SK-N-DZ (cell line): ENCODE results near the gene UPF3A.
A peak's percentile ranks its signal among the peaks of the same experiment; 100 is the strongest.
"Not testable (repeated sequence)": the region's sequence is repeated elsewhere in the genome, so short reads cannot be mapped to it uniquely, and the experiment has no call there.

ENCODE experiments used
- DNase-seq: peaks from one replicate; pipeline ENCODE4 v3.0.0-alpha.2; 2015; ENCODE audit warnings: low spot score

The UPF3A gene

GRCh38 chr13:114264313-114264712 is 17.1 kb upstream of the UPF3A start:
- not testable (repeated sequence) for DNase-seq

DNA sequence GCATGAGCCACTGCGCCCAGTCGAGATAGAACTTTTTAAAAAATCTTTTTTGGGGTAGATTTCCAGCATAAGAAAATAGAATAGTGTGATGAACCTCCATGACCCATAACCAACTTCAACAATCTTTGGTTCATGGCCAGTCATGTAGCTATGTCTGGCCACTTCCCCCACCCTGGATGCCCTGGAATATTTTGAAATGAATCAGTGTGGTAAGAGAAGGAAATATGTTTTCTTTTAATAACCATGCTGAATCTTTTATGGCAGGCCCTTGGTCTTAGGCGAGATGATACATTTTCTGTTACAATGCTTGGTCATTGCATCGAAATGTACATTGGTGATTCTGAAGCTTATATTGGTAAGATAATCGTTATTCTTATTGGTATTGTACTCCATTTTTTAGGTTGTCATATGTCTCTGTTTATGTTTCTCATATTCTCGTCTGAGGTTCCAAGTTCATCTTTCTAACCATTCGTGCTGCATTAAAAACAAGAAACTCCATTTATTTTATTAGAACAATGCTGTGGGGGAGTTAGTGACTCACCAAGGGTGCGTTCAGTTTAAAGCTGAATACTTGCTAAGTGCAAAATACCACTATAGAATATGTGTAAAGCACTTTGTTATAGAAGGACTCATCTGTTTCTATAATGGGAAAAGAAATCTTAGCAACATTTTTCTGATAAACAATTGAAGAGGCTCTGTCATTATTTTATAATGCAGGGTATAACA is 16.4 kb upstream of the UPF3A start:
- no peak for DNase-seq

DNA sequence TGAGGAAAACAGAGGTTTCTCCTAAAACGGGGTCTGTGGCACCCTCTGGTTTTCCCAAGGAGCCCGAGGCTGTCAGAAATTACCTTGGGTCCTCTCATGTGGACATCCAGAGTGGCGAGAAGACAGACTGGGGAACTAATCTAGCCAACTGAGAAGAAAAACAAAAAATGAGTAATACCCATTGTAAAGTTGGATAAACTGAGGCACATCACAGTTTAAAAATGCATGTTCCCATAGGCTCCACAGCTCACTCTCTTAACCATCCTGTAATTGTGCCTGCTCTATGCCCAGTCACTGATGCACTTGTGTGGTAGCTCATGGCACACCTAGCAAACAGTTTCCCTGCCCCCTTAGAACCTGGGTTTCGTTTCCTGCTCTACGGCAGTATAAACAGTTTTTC is 15.2 kb upstream of the UPF3A start:
- DNase-seq = no peak

GRCh38 chr13:114268344-114269280 is 12.8 kb upstream of the UPF3A start:
- no peak for DNase-seq

DNA sequence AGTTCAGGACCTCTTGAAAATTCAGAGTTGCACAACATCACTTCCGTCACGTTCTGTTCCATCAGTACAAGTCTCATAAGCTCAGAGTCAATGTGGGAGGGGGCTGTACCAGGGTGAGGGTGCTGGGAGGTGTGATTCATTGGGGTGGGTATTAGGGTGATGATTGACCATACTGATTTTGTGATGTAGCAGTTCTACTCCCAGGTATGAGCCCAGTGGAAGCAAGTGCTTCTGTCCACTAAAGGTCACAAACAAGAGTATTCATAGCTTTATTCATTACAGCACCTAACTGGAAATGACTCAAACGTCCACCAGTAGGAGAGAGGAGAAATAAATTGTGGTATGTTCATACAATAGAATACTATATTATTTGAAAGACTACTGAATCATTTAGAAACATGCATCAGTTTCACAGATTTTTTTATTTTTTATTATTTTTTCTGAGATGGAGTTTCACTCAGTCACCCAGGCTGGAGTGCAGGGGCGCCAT is 12.1 kb upstream of the UPF3A start:
- DNase-seq = no peak

- DNase-seq = no peak
Measured at GRCh38 chr13:114272977-114273376, 8.4 kb upstream of the UPF3A start.

- no peak for DNase-seq
Measured at GRCh38 chr13:114275304-114275703, 6.1 kb upstream of the UPF3A start.

DNA sequence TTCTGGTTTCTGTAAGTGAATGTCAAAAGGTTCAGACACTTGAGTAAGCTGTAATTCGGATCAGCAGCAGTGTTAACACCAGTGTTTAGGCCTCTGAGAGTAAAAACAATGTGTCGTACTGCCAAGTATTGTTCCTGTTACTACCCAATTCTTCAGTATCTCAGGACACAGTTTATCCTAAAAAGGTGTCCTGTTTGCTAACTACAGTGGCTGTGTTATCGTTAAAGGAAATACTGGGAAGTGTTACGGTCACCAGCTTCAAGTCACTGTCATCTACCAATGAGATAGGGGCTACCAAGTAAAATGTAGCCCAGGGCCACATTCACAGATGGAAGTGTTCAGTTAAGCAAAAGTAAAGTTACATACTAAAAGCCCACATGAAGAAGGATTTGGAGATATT is 2.3 kb upstream of the UPF3A start:
- no peak for DNase-seq

- DNase-seq = no peak
Measured at GRCh38 chr13:114279758-114280355, 1.5 kb upstream of the UPF3A start.

DNA sequence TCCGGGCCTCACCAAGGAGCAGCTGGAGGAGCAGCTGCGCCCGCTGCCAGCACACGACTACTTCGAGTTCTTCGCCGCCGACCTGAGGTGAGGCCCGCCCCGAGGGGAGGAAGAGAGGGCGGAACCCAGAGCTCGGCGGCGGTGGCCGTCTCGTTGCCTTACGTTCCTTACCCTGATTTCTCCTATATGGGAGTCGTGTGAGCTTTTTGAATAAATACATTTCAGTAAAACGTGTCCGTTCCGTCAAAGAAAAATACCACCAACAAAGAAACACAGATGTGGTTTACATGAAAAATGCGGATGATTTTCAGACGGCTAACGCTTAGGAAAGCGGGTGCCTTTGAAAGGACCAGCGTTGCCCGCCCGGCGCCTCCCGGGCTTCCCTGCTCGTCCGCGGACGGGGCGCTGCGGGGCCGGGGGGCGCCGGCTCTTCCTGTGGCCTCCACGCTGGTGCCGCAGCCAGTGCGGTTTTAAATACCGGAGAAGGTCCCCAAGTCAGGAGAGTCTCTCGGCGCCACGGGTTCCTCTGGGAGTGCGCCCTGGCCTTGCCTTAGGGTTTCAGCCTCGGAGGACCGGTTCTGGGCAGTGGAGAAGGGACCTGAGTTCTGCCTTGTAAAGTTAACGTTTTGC is 755 bp downstream of the UPF3A start:
- DNase-seq = peak; percentile 76

DNA sequence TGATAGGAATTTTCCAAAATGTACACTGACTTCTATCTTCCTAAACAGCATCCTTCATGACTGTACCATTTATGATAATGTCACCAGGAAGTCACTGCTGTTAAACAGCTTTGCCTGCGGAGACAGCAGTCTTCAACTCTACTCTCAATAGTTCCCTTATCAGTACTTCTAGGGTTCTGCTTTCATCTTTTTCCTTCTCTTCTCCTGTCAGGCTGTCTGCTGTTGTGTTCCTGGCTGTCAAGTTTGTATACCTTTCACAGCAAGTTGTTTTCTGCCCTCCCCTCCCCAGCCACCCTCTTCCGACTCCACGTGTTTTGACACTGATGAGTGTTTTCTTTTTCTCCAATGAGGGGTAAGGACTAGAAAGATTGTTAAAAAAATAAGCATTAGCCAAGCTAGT is 2.2 kb downstream of the UPF3A start:
- no peak for DNase-seq

- DNase-seq = no peak
Measured at GRCh38 chr13:114284680-114285079, 3.3 kb downstream of the UPF3A start.

DNA sequence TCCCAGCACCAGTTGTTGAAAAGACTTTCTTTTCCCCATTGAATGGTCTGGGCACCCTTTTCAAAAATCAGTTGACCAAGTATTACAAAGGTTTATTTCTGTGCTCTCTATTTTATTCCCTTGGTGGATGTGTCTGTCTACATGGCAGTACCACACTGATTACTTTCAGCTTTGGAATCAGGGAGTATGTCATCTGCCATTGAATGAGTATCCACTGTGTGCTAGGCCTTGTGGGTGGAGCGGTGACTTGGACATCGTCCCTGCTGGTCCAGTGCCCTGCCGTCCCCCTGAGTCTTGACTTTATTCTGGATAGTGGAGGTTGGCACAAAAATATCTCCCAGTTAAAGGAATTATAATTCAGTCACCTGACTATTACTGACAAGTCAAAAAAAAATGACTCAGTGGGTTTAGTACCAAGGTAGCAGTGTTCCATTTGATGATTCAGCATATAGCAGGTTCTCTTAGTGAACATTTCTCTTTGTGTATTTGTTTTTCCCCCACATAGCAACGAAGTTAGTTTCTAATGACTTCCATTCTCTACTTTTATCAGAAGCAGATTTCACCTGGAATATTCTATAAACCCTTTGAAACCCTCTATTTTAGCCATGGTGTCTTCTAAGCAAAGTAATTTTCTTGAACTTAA is 3.9 kb downstream of the UPF3A start:
- no peak for DNase-seq

DNA sequence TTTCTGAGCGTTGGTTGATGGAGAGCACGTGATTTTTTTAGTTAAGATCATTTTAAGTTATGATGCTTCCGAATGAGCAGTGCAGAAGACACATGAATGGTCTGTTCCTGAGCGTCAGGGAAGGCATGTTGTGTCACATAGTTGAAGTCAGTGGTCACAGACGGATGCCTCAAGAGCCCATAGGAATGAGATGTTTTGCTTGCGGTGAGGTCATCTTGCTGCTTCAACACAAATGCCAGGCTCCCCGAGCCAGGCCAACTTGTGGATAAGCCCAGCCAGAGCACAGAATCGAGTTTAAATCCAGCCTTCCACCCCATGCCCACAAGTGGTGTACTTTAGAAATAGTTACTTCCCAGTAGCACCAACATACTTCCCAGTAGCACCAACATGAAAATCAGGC is 5.4 kb downstream of the UPF3A start:
- DNase-seq = no peak

- no peak for DNase-seq
Measured at GRCh38 chr13:114288157-114288591, 6.8 kb downstream of the UPF3A start.

GRCh38 chr13:114296448-114296847 is 15.0 kb downstream of the UPF3A start:
- no peak for DNase-seq

DNA sequence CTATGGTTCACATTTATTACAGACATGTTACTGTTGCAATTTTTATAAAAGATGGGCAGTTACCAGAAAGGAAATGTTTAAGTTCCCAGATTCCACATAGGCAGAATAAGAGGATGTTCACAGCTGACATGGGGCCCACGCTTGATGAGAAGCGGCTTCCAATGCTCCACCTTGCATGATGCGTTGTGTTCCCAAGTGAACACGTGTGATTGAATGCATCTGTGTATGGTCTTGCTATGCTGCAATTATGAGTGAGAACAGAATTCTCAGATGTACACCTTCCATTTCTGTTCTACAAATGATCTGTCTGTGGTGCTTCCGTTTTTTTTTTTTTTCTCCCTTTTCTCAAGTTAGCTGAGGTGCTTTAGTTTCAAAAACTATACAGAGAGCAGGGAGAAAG is 15.5 kb downstream of the UPF3A start:
- DNase-seq = no peak

GRCh38 chr13:114298866-114299265 is 17.5 kb downstream of the UPF3A start:
- DNase-seq = no peak

GRCh38 chr13:114299604-114300305 is 18.4 kb downstream of the UPF3A start:
- no peak for DNase-seq

GRCh38 chr13:114303700-114304327 is 22.4 kb downstream of the UPF3A start:
- peak; percentile 16 for DNase-seq
